ENCODE results near the gene RAB26.

RAB26 gene

DNA sequence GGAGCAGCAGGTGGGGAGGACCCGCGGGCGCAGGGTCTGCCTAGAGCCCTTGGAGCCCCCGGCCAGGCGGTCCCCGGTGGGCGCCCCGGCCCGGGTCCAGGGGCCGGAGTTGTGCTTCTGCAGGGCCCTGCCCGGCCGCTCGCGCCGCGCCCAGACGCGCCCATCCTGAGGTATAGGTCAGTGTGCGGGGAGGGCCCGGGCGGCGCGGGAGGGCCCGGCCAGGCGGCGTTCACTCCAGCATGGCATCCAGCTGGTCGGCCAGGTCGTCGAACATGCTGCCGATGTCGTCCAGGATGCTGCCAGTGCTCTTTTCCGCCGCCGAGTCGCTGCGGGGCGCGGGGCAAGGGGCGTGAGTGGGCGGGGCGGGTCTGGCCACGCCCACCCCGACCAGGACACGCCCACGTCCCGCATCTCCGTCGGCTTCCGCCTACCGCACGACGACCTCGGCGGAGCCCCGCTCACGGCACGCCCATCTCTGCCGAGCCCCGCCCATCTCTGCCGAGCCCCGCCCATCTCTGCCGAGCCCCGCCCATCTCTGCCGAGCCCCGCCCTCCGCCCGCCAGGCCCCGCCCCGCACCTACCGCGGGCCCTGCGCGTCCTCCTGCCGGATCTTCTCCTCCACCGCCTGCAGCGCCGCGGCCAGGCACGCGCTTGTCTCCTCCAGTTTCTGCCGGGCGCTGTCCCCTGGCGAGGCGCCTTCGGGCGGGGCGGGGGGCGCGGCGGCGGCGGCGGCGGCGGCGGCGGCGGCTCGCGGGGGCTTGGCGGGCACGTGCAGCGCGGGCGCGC lies 30.1 kb downstream of the RAB26 start:
- in situ Hi-C loops (cut with MboI; ENCODE audit: low sequenced_read_pairs): no loop called here

DNA sequence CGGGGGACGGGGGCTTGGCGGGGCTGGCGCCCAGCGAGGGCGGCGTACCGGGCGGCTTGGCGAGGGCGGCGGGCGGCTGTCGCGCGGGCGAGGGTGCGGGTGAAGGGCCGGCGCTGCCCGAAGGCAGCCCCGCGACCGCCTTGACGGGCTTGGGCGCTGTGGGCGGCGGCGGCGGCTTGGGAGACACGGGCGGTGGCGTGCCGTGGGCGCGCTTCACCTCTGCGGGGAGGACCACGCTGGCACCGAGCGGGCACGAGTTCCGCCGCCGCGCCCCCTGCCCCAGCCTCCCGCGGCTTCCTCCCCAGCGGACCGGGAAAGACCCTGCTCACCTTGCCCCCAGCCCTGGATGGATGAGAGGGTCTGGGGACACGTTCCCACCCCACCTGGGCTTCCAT lies 30.7 kb downstream of the RAB26 start:
- in situ Hi-C loops (cut with MboI; ENCODE audit: low sequenced_read_pairs): no loop called here

DNA sequence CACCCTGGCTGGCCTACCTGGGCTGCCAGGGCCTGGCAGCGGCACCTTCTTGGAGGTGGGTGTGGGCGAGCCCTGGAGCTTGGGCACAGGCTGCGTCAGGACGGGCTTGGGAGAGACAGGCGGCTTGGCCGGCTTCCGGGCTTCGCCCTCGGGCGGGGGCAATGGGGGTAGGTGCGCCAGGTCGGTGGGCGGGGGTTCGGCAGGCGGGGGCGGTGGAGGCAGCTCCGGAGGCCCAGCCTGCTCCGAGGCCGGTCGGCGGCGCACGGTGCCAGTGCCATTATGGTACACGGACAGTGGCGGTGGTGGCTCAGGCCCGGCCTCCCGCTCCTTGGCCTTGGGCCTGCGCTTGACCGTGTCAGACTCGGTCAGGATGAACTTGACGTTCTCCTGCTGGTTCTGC lies 31.2 kb downstream of the RAB26 start:
- in situ Hi-C loops (cut with MboI; ENCODE audit: low sequenced_read_pairs): no loop called here

DNA sequence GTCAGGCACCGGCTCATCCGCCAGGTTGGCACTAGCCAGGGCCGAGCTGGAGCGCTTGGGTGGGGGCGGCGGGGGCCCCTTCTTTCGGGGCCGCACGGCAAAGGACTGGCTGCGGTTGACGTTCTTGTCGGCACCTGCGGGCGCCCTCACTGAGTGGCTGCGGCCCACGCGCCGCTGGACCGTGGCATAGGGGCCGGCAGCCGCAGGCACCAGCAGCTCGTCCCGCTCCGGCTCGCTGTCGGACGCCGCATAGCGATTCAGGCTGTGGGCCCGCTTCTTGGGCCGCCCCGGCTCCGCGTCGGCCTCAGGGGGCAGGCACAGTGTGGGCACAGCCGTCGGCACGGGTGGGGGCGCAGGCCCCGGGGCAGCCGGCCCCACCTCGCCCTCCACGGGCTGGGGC lies 32.0 kb downstream of the RAB26 start:
- in situ Hi-C loops (cut with MboI; ENCODE audit: low sequenced_read_pairs): no loop called here

DNA sequence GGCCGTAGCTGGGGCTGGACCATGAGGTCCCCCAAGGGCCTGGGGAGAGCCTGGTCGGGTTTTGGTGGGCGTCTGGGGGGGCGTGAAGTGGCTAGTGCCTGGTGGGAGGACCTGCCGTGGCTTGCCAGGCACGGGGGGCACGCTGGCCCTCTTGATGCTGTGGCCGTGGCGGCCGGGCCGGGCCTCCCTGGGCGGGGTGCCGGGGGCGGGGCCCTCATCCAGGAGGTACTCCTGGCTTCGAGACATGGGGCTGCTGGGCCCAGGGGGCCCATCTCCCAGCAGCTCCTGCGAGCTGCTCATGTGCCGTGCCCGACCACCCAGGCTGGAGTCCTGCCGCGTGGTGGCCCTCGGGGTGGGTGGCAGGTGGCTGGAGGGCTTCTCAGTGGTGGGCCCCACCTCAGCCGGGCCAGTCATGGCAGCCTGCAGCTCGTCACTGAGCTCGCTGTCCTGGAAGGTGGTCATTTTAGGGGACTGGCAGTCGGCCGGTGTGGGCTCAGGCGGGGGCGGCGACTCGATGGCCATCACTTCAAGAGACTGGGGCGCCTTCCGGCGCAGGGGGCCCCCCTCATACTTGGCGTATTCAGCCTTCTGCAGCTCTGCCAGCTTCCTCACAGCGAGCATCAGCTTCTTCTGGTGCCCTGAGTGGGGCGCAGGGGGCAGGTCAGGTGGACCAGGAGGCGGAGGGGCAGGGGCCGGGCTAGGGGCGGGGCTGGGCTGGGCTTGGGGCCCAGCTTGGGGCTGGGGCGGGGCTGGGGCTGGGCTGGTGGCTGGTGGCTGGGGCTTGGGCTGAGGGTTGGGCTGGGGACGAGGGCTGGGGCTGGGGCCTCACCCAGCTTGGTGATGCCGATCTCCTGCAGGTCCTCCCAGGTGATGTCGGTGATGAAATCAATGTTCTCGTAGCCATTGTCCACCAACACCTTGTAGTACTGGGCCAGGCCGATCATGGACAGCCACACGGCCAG lies 32.8 kb downstream of the RAB26 start:
- in situ Hi-C loops (cut with MboI; ENCODE audit: low sequenced_read_pairs): no loop called here

DNA sequence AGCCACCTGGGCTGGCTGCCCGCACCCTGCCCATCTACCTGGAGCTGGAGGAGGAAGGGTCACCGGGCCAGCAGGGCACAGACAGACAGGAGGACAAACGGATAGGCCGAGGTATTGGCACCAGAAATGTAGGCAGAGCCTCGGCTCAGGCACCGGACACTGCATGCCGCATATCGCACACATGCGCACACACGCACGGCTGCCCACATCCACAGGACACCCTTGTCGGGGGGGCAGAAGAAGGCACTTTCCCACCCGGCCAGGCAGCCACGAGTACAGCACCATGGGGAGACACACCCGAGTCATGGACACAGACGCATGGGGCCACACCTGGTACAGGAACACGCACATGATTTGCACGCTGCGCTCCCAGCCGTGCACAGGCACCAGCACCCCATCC lies 33.5 kb downstream of the RAB26 start:
- in situ Hi-C loops (cut with MboI; ENCODE audit: low sequenced_read_pairs): no loop called here

DNA sequence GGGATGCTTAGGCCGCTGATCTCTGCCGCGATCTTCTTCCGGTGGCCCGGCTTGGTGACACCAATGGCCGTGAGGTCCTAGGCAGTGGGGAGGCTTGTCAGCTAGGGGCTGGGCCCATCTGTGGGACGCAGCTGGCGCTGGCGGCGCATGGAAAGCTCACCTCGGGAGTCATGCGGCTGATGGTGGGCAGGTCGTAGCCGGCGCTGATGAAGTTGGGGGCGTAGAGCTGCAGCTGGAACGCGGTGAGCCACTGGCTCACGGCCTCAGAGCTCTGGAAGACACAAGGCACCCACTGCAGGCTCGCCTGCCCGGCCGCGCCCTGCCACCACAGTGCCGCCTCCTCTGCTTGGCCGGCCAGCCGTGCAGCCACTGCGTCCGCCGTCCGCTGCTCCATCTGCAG lies 35.2 kb downstream of the RAB26 start:
- in situ Hi-C loops (cut with MboI; ENCODE audit: low sequenced_read_pairs): no loop called here

DNA sequence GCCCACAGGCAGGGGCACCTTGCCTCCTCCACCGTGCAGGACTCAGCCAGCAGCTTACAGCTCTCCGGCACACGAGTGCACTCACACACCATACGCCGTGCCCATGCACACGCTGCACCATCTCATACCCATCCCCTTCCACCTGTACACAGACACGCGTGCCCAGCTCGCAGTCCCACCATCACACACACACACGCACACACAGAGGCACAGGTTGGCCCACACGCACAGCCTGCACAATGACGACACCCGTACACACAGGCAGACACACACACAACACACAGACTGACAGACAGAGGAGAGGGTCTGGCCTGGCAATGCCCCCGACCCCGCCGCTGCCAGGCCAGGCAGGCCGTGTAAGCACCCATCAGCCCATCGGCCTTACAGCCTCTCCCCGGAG lies 35.9 kb downstream of the RAB26 start:
- in situ Hi-C loops (cut with MboI; ENCODE audit: low sequenced_read_pairs): no loop called here

DNA sequence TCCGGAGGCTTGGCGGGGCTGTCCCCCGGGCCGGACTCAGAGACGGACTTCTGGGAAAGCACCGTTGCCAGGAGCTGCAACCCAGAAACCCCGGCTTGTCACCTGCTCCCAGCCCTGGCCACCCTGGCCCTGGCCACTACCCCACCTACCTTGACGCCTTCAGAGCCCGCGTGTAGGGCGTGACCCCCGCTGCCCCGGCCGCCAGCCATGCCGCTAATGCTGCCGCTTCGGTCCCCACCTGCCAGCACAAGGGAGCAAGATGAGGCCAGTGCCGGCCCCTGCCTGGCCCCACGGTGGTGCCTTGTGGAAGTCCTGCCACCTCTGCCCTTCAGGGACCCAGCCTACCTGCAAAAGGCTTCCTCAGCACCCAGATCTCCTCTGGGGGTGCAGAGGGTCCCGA lies 36.5 kb downstream of the RAB26 start:
- in situ Hi-C loops (cut with MboI; ENCODE audit: low sequenced_read_pairs): no loop called here

DNA sequence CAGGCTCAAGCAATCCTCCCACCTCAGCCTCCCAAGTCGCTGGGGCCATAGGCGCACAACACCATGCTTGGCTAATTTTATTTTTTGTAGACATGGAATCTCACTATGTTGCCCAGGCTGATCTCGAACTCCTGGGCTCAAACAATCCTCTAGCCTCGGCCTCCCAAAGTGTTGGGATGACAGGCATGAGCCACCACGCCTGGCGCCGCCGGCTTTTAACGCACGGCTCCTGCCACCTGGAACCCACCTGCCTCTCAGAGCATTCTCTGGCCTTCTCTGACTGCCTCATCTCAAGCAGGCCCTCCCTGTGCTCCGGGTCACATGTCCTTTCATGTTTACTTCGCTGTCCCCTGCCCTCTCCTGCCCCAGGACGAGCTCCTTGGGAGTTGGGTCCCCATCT lies 37.6 kb downstream of the RAB26 start:
- in situ Hi-C loops (cut with MboI; ENCODE audit: low sequenced_read_pairs): no loop called here

DNA sequence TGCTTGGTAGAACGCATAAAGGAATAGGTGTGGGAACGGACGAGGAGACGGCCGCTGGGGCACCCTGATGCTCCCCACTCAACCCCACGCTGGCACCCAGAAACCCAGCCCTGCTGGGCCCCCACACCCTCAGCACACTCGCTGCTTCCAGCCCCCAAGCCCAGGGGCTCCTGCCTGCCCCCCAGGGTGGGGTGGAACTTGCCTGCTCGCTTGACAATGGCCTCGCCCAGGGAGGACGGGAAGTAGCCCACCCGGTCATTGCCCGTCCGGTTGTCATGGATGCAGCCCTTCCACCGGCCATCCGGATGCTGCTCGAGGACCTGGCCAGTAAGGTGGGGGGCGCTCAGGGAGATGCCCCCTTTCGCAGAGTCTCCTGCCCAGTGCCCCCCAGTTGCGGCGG lies 38.1 kb downstream of the RAB26 start:
- in situ Hi-C loops (cut with MboI; ENCODE audit: low sequenced_read_pairs): no loop called here

DNA sequence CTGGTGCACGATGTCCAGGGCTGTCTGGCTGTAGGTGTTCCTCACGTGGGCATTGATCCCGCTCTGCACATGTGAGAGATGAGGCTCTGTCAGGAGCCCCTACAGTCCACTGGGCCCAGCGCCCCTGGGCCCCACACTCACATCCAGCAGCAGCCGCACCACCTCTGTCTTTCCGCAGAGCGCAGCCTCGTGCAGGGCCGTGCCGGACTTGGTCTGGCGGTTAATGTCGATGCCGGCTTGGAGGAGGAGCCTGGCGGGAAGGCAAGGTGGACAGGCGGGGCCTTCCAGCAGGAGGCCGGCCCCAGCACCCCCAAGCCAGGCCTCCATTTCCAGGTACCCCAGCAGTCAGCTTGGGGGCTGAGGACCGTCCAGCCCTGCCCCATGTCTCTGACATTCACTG lies 38.8 kb downstream of the RAB26 start:
- in situ Hi-C loops (cut with MboI; ENCODE audit: low sequenced_read_pairs): no loop called here

DNA sequence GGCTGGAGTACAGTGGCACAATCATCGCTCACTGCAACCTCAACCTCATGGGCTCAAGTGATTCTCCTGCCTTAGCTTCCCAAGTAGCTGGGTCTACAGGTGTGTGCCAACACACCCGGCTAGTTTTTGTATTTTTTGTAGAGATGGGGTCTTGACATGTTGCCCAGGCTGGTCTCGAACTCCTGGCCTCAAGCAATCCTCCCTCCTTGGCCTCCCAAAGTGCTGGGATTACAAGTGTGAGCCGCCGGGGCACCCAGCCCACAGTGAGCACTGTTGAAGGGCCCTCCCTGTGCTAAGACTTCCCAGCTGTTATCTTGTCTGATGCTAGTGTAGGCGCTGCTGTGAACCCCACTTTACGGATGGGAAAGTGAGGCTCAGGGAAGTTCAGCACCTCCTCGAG lies 40.0 kb downstream of the RAB26 start:
- in situ Hi-C loops (cut with MboI; ENCODE audit: low sequenced_read_pairs): no loop called here

DNA sequence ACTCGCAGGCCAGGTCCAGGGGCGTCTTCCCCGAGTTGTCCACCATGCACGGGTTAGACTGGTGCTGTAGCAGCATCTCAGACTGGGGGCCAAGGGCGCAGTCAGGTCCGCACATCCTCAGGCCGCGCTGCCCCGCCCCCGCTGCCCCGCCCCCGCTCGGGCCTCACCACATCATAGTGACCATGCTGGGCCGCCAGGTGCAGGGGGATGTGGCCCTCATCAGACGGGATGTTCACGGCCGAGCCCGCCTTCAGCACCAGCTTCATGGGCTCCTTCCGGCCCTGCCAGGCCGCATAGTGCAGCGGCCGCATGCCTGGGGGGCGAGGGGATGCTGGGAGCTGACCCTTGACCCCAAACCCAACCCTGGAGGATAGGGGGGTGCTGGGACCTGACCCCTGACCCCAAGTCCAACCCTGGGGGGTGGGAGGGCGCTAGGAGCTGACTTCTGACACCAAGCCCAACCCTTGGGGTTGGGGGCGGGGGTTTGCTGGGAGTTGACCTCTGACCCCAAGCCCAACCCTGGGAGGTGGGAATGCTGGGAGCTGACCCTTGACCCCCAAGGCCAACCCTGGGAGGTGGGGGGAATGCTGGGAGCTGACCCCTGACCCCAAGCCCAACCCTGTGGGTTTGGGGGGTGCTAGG lies 40.9 kb downstream of the RAB26 start:
- in situ Hi-C loops (cut with MboI; ENCODE audit: low sequenced_read_pairs): no loop called here

DNA sequence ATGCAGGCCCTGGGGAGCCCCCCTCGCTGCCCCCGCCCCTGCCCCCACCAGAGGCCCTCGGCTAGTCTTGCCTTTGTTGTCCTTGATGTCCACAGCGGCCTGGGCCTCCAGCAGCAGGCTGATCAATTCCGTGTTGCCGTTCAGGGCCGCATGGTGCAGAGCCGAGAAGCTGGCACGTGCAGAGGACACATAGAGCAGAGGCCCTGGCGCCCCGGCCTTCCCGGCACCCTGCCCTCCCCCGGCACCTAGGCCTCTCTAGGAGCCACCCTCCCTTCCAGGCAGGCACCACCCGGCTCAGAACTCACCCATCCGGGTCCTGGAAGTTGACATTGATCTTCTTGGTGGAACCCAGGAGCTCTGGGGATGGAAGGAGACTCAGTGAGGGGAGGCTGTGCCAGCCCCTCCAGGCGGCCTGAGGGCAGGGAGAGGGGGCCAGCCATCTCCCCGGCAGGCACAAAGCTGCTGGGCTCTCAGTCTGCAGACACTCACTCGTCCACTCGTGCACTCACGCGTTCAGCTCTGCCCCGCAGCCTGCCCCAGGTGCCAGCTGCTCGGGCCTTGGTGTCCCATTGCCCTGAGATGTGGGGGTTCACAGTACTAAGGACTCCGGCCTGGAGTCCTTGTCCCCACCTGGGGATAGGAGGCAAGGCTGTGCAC lies 41.7 kb downstream of the RAB26 start:
- in situ Hi-C loops (cut with MboI; ENCODE audit: low sequenced_read_pairs): no loop called here

DNA sequence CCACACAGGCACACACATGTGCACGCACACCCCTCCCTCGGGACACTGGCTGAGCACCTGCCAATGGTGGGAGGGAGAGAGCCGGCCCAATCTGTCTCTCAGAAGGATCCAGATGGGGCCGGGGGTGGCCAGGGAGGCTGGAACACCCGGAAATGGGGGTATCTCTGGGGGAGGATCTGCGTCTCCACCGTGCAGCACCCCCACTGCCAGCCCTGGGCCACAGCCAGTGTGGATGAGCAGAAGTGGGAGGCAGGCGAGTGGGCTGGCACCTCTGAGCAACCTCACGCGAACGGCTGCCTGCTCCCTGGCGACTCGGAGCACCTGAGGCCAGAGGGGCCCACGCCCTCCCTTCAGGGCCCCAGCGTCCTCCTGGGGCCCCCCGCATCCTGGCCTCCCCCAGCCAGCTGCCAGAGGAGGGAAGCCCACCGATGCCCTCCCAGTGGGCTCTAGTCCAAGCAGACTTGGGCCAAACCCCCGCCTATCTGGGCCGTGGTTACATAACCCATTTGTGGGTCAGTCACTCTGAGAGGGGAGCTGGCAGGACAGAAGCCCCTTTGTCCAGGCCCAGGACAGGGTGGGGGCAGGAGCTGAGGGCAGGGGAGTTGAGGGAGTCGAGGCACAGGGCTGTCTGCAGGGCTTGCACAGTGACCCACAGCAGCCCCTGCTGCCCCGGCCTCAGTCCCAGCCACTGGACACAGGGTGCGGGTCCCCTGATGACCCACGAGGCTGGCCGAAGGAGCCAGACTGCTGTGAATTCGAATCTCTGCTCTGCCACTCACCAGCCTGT lies 42.4 kb downstream of the RAB26 start:
- in situ Hi-C loops (cut with MboI; ENCODE audit: low sequenced_read_pairs): no loop called here

DNA sequence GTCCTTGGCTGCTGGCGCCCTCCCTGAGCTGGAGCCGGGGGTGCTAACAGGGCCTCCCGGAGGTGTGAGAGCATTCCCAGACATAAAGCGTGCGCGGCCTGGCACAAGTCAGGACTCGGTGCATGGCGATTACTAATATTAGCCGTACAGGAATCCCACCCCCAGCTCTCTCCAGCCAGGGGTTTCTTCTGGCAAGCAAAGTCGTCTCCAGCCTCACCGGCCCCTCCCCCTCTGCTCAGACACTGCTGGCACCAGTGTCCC lies 43.0 kb downstream of the RAB26 start:
- in situ Hi-C loops (cut with MboI; ENCODE audit: low sequenced_read_pairs): no loop called here

DNA sequence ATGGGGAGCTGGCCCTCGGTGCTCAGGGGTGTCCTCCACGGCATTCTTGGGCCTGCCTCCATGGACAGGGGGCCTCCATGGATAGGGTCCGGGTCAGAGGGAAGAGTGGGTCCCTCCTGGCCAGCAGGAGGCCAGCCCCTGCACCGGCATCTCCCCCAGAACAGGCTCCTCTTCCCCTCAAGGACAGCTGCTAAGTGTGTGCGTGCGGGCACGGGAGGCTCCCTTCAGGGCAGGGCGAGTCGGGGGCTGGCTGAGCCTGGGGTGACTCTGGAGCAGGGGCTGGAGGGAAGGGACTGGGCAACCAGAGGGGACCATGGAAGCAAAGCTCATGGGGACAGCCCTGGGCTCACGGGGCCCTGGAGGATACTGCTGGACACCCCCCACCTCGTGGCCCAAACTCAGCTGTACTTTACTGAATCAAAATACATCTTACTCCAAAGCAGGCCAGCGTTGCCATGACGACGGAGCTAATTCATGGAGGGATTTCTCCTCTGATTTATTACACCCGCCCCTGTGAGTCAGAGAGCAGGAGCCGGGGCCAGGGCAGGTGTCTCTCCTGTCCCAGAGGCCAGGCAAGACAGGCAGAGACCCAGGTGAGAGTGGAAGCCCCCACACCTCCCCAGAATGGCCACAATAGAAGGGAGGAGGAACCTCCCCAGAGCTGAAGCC lies 45.9 kb downstream of the RAB26 start:
- in situ Hi-C loops (cut with MboI; ENCODE audit: low sequenced_read_pairs): no loop called here

DNA sequence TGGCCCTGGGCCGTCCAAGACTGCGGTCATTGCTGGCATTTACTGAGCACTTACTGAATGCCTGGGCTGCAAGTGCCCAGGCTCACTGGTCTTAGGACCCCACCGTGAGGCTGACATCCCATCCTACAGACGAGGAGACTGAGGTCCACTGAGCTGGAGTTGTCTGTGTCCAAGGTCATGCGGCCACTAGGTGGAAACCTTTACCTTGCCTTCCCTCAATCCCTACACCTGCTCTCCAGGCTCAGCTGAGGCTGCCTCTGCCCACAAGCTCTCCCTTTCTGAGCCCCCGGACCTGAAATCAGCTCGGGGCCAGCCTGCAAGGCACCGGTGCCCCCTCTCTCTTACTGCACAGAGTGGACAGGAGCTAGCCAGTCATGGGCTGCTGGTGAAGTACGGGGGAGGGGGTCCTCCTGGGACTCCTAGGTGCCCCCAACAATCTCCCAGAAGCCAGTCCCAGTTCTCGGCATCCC lies 46.5 kb downstream of the RAB26 start:
- in situ Hi-C loops (cut with MboI; ENCODE audit: low sequenced_read_pairs): no loop called here

All from hTERT RPE-1 (cell line).